H9 (cell line): ENCODE data around the gene PPP4R2. TPM values are rescaled to one million over a fixed set of nuclear protein-coding genes. Genes with fewer than 3 reads are reported as not detected.

ENCODE experiments used
- DNase-seq: peaks from one replicate; pipeline ENCODE4 v3.0.0-alpha.2; 2017
- H2AFZ ChIP-seq: one replicate; pipeline ENCODE4 v1.6.1; 2013; ENCODE audit warnings: mild to moderate bottlenecking, low read length, control low read depth, moderate library complexity
- H2AK5ac ChIP-seq: 2 replicates; pipeline ENCODE4 v1.6.1; 2013; ENCODE audit warnings: low read length, control low read depth, mixed read lengths; ENCODE audit not compliant: insufficient read length
- H2BK120ac ChIP-seq: one replicate; pipeline ENCODE4 v1.6.1; 2013; ENCODE audit warnings: low read depth, mild to moderate bottlenecking, low read length, control low read depth, inconsistent platforms; ENCODE audit not compliant: poor library complexity, severe bottlenecking
- H2BK12ac ChIP-seq: 2 replicates; pipeline ENCODE4 v1.6.1; 2013; ENCODE audit warnings: low read length, control low read depth, mixed read lengths, low read depth; ENCODE audit not compliant: insufficient read length
- H2BK15ac ChIP-seq: 2 replicates; pipeline ENCODE4 v1.6.1; 2013; ENCODE audit warnings: low read depth, low read length, control low read depth
- H2BK20ac ChIP-seq: one replicate; pipeline ENCODE4 v1.6.1; 2013; ENCODE audit warnings: low read depth, mild to moderate bottlenecking, low read length, control low read depth, inconsistent platforms; ENCODE audit not compliant: poor library complexity, severe bottlenecking
- H2BK5ac ChIP-seq: 2 replicates; pipeline ENCODE4 v1.6.1; 2013; ENCODE audit warnings: low read length, control low read depth, mixed read lengths; ENCODE audit not compliant: insufficient read length
- H3K14ac ChIP-seq: 2 replicates; pipeline ENCODE4 v1.6.1; 2013; ENCODE audit warnings: low read length, control low read depth; ENCODE audit not compliant: insufficient read depth
- H3K18ac ChIP-seq: 2 replicates; pipeline ENCODE4 v1.6.1; 2013; ENCODE audit warnings: low read depth, mild to moderate bottlenecking, mixed read lengths, low read length, control low read depth; ENCODE audit not compliant: insufficient read length
- H3K23ac ChIP-seq: 2 replicates; pipeline ENCODE4 v1.6.1; 2013; ENCODE audit warnings: low read length, control low read depth, mixed read lengths, low read depth; ENCODE audit not compliant: insufficient read length
- H3K23me2 ChIP-seq: 2 replicates; pipeline ENCODE4 v1.6.1; 2013; ENCODE audit warnings: low read depth, mild to moderate bottlenecking, mixed read lengths, low read length, control low read depth; ENCODE audit not compliant: insufficient read length, poor library complexity, severe bottlenecking
- H3K27ac ChIP-seq: 2 replicates; pipeline ENCODE4 v1.5.1; 2013; ENCODE audit warnings: low read length, control low read depth, mixed read lengths, low read depth; ENCODE audit not compliant: insufficient read length
- H3K27me3 ChIP-seq: 2 replicates; pipeline ENCODE4 v1.6.1; 2013; ENCODE audit warnings: low read length, control low read depth, inconsistent platforms; ENCODE audit not compliant: insufficient read depth
- H3K4ac ChIP-seq: 2 replicates; pipeline ENCODE4 v1.6.1; 2013; ENCODE audit warnings: low read depth, mild to moderate bottlenecking, control low read depth, inconsistent platforms, low read length, moderate library complexity
- H3K4me1 ChIP-seq: 2 replicates; pipeline ENCODE4 v1.6.1; 2013; ENCODE audit warnings: low read length, control low read depth, inconsistent platforms; ENCODE audit not compliant: insufficient read depth
- H3K4me2 ChIP-seq: 2 replicates; pipeline ENCODE4 v1.6.1; 2013; ENCODE audit warnings: low read length, control low read depth, mixed read lengths; ENCODE audit not compliant: insufficient read length, insufficient read depth
- H3K56ac ChIP-seq: 2 replicates; pipeline ENCODE4 v1.6.1; 2013; ENCODE audit warnings: low read depth, mild to moderate bottlenecking, mixed read lengths, low read length, control low read depth; ENCODE audit not compliant: insufficient read length
- H3K79me1 ChIP-seq: 2 replicates; pipeline ENCODE4 v1.6.1; 2013; ENCODE audit warnings: low read depth, mild to moderate bottlenecking, moderate library complexity, low read length, control low read depth, inconsistent platforms; ENCODE audit not compliant: insufficient read depth, poor library complexity, severe bottlenecking
- H3K79me2 ChIP-seq: 2 replicates; pipeline ENCODE4 v1.6.1; 2013; ENCODE audit warnings: low read length, control low read depth, inconsistent platforms; ENCODE audit not compliant: insufficient read depth
- H3K9ac ChIP-seq: 2 replicates; pipeline ENCODE4 v1.6.1; 2013; ENCODE audit warnings: low read length, control low read depth, mixed read lengths; ENCODE audit not compliant: insufficient read length; ENCODE audit errors: extremely low read depth
- H3K9me3 ChIP-seq: one replicate; pipeline ENCODE4 v1.6.1; 2013; ENCODE audit warnings: low read depth, low read length, inconsistent platforms; ENCODE audit not compliant: control insufficient read depth
- H3T11ph ChIP-seq: one replicate; pipeline ENCODE4 v1.6.1; 2013; ENCODE audit warnings: mild to moderate bottlenecking, low read length, control low read depth, inconsistent platforms
- H4K20me1 ChIP-seq: one replicate; pipeline ENCODE4 v1.6.1; 2013; ENCODE audit not compliant: control insufficient read depth, insufficient read length, insufficient read depth
- H4K5ac ChIP-seq: 2 replicates; pipeline ENCODE4 v1.6.1; 2013; ENCODE audit warnings: low read depth, mild to moderate bottlenecking, mixed read lengths, low read length, control low read depth; ENCODE audit not compliant: insufficient read length
- H4K8ac ChIP-seq: replicated peaks from 2 replicates; pipeline ENCODE4 v1.6.1; 2013; ENCODE audit warnings: low read length, control low read depth, mixed read lengths, low read depth; ENCODE audit not compliant: insufficient read length
- H4K91ac ChIP-seq: 2 replicates; pipeline ENCODE4 v1.6.1; 2013; ENCODE audit warnings: low read depth, mild to moderate bottlenecking, moderate library complexity, mixed read lengths, low read length, control low read depth; ENCODE audit not compliant: insufficient read length
- H3K27ac Mint-ChIP-seq, 3 experiments: 2 replicates in 2 of 3; 3 replicates in 1 of 3; pipeline ENCODE4 v1.8.0; 2020 to 2021; ENCODE audit warnings: mixed read lengths in 3 of 3, mild to moderate bottlenecking in 1 of 3, moderate library complexity in 1 of 3
- H3K27me3 Mint-ChIP-seq: 2 replicates; pipeline ENCODE4 v1.8.0; 2021; ENCODE audit warnings: low read depth, mild to moderate bottlenecking, moderate library complexity, mixed read lengths
- H3K36me3 Mint-ChIP-seq, 3 experiments: 2 replicates in 2 of 3; 3 replicates in 1 of 3; pipeline ENCODE4 v1.8.0; 2020 to 2021; ENCODE audit warnings: low read depth in 3 of 3, mixed read lengths in 3 of 3; ENCODE audit not compliant: insufficient read depth in 1 of 3
- H3K4me1 Mint-ChIP-seq, 2 experiments: 2 replicates each; pipeline ENCODE4 v1.8.0; 2020; ENCODE audit warnings: mixed read lengths in 2 of 2
- H3K4me3 Mint-ChIP-seq, 2 experiments: 2 replicates in 1 of 2; 3 replicates in 1 of 2; pipeline ENCODE4 v1.8.0; 2020 to 2021; ENCODE audit warnings: mild to moderate bottlenecking in 2 of 2, mixed read lengths in 2 of 2, moderate library complexity in 1 of 2
- H3K9me3 Mint-ChIP-seq, 2 experiments: 2 replicates in 1 of 2; 3 replicates in 1 of 2; pipeline ENCODE4 v1.8.0; 2020; ENCODE audit warnings: mild to moderate bottlenecking in 2 of 2, mixed read lengths in 2 of 2, moderate library complexity in 1 of 2
- WGBS: extraction: QIAGEN DNeasy Blood & Tissue Kit; methylation state at CpG from one replicate; pipeline ENCODE4 v1.1.7; 2013; ENCODE audit warnings: missing lambda C conversion rate, low lambda C conversion rate, mixed read lengths; ENCODE audit not compliant: insufficient read length; ENCODE audit errors: extremely low coverage; 5-methylcytosine and 5-hydroxymethylcytosine counted together
- total RNA-seq: library from RNA; stranded (reverse); gene quantifications from 2 replicates; pipeline ENCODE4 v1.2.1, GENCODE V29; 2021
- TF ChIP-seq, protein P1 (sequence below): fragments of 200-600 bp; sonication (generic); conservative IDR thresholded peaks from 3 replicates; pipeline ENCODE4 v1.8.0; 2021; ENCODE audit warnings: antibody characterized with exemption, mild to moderate bottlenecking

The PPP4R2 gene
- total RNA-seq, 1 experiment from 2014 or later = 132 TPM

- no peak overlapping the region for H2BK12ac ChIP-seq
- no peak overlapping the region for H2BK20ac ChIP-seq
- no peaks in the 10 kb centered on the region for H3K79me1 ChIP-seq
- no peaks in the 10 kb centered on the region for H3K9me3 ChIP-seq
- H3T11ph ChIP-seq = no peak overlapping the region
- Mint-ChIP-seq H3K4me1 (peaks cover 15 to 19% of the 10 kb centered on the region in 2 experiments), H3K4me3 (no peak overlapping the region), H3K36me3 (peaks cover 0 to 4% (median 0%) of the 10 kb centered on the region in 3 experiments; a peak in 2 of 7 replicates), H3K27ac (no peak overlapping the region; a peak in 1 of 7 replicates), H3K27me3 (no peaks in the 10 kb centered on the region), H3K9me3 (no peaks in the 10 kb centered on the region; a peak in 1 of 5 replicates)
- H3K9ac ChIP-seq = no peak overlapping the region
- H2AK5ac ChIP-seq = no peak overlapping the region
- no peaks in the 10 kb centered on the region for H3K79me2 ChIP-seq
- no peak overlapping the region for H4K91ac ChIP-seq
- H3K23ac ChIP-seq = no peak overlapping the region
- H3K14ac ChIP-seq = no peak overlapping the region
- no peaks in the 10 kb centered on the region for H4K20me1 ChIP-seq
- no peak overlapping the region for H3K27ac ChIP-seq
- no peak overlapping the region for H3K4ac ChIP-seq
- TF ChIP-seq, protein P1, sequence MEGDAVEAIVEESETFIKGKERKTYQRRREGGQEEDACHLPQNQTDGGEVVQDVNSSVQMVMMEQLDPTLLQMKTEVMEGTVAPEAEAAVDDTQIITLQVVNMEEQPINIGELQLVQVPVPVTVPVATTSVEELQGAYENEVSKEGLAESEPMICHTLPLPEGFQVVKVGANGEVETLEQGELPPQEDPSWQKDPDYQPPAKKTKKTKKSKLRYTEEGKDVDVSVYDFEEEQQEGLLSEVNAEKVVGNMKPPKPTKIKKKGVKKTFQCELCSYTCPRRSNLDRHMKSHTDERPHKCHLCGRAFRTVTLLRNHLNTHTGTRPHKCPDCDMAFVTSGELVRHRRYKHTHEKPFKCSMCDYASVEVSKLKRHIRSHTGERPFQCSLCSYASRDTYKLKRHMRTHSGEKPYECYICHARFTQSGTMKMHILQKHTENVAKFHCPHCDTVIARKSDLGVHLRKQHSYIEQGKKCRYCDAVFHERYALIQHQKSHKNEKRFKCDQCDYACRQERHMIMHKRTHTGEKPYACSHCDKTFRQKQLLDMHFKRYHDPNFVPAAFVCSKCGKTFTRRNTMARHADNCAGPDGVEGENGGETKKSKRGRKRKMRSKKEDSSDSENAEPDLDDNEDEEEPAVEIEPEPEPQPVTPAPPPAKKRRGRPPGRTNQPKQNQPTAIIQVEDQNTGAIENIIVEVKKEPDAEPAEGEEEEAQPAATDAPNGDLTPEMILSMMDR = no peak
- no peaks in the 10 kb centered on the region; the same call in 1 of the 2 replicates for H3K4me1 ChIP-seq
- no peaks in the 10 kb centered on the region for H3K23me2 ChIP-seq
- H3K18ac ChIP-seq = no peak overlapping the region
- no peak overlapping the region for H4K5ac ChIP-seq
- no peak for DNase-seq
- H3K27me3 ChIP-seq = no peaks in the 10 kb centered on the region
- H2BK5ac ChIP-seq = no peak overlapping the region
- H4K8ac ChIP-seq = no peak overlapping the region
- no peak overlapping the region for H3K56ac ChIP-seq
- no CpG with 5 or more reads among the region's 2 CpGs for WGBS
- no peak overlapping the region for H3K4me2 ChIP-seq
- H2AFZ ChIP-seq = no peak overlapping the region
- no peak overlapping the region for H2BK120ac ChIP-seq
- no peak overlapping the region for H2BK15ac ChIP-seq
Measured at GRCh38 chr3:72970942-72971341, 25.7 kb upstream of the PPP4R2 start.
